Keratinocyte (primary cell): ENCODE data around the gene CCNK.

ENCODE experiments used
- EZH2 ChIP-seq: IDR thresholded peaks from one replicate; pipeline ENCODE4 v1.6.1; 2012; ENCODE audit warnings: inconsistent platforms, mild to moderate bottlenecking, low read length, moderate library complexity
- TF ChIP-seq, protein P1 (sequence below), 3 experiments: IDR thresholded peaks in 1 of 3; conservative IDR thresholded peaks in 1 of 3; optimal IDR thresholded peaks in 1 of 3; 2 replicates in 2 of 3; 3 replicates in 1 of 3; pipeline versions ENCODE3 to v1.5.1; 2011; ENCODE audit warnings: low read length in 3 of 3, mild to moderate bottlenecking in 3 of 3, moderate library complexity in 2 of 3, control low read depth in 1 of 3, inconsistent platforms in 1 of 3; ENCODE audit not compliant: insufficient read depth in 2 of 3; ENCODE audit errors: extremely low read depth in 1 of 3

DNA sequence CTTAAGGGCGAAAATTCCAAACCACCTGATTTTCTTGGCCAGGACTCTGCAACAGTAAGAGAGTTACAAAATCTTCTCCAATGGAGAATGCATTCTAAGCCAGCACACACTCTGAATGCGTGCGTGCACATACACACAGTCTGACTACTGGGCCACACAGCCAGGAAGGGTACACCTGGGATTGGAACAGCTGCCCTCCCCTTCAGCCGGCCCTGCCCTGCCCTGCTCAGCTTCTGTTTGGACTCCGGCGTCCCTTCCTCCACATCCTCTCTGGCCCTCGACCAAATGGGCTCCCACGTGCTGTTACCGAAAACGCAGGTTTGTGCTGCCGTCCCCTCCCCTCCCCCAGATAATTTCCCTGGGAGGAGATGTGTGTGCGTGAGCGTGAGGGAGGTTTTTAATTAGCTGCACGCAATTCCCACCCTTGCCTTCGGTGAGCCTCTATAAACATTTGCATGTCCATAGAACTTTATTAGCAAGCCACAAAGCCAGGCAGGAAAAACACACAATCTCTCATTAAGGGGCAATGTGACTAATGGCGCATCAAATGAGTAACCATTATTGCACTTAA, 43.0 kb downstream of the CCNK start:
- TF ChIP-seq, protein P1, sequence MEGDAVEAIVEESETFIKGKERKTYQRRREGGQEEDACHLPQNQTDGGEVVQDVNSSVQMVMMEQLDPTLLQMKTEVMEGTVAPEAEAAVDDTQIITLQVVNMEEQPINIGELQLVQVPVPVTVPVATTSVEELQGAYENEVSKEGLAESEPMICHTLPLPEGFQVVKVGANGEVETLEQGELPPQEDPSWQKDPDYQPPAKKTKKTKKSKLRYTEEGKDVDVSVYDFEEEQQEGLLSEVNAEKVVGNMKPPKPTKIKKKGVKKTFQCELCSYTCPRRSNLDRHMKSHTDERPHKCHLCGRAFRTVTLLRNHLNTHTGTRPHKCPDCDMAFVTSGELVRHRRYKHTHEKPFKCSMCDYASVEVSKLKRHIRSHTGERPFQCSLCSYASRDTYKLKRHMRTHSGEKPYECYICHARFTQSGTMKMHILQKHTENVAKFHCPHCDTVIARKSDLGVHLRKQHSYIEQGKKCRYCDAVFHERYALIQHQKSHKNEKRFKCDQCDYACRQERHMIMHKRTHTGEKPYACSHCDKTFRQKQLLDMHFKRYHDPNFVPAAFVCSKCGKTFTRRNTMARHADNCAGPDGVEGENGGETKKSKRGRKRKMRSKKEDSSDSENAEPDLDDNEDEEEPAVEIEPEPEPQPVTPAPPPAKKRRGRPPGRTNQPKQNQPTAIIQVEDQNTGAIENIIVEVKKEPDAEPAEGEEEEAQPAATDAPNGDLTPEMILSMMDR (optimal IDR thresholded peaks at IDR 0.05 in 1 of 3, IDR thresholded peaks at IDR 0.05 in 1 of 3, conservative IDR thresholded peaks at IDR 0.05 in 1 of 3; ENCODE audit: extremely low read depth in 1 of 3, insufficient read depth in 2 of 3, low read length in 3 of 3), result no peak
- no peak for TF ChIP-seq EZH2
